ENCODE results near the gene ZNF571.

Gene ZNF571
- 17.0 to 21.4 (median 18.8) reads per million in 4 experiments for total RNA-seq

DNA sequence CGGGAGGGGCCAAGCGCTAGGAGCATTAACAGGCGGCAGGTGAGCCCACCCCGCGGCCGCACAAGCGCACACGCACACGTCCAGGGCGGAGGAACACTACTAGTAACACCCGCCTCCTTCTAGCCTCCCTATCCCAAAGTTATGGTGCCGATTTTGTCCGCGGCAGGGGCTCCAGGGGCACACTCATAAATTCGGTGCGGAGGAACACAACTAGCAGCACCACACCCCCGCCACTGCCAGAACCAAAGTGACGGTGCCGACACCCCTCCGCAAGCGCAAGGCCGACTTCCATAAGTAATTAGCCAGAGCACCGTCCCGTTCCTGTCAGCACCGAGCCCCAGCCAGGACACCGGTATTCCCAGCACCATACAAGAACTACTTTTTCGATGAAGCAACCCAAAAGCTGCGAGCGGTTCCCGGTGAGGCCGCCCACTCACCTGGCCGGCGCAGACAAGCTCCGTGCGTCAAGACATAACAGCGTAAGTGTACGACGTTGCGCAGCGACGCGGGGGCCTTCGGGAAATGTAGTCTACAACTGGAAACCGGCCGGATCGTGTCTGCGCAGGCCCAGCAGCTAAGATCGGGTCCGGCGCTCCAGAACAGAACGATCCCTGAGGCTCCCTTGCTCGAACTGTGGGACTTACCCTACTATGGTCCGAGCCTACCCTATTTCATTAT, at the start of gene ZNF571, which contains the start of gene ZNF540:
ZNF571 (minus strand) TSS at position 489 of the 678 bp plus-strand sequence. CDS start 8,116 bp downstream, outside the sequence.
ZNF540 (plus strand) TSS at position 573 of the 678 bp plus-strand sequence. CDS start 3,572 bp downstream, outside the sequence.
- DNase-seq: peak; percentile 83

- DNase-seq: no peak
Measured at GRCh38 chr19:37635076-37636056, 40.8 kb upstream of the ZNF571 start.

- peak; percentile 43 for DNase-seq
Measured at GRCh38 chr19:37594982-37595382, 390 bp upstream of the ZNF571 start.

DNA sequence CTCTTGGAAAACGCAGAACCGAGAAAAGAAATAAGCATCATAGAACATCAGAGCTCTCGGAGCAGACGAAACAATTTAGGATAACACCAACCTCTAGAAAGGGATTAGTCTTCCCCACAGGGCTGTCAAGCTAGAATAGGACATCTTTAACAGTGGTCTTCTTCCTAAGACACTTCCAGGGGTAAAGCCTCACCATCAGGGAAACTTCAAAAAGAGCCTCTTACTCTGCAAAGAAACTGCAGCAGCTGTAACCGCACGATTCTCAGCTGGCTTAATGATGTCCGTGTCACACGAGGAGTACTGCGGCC, 642 bp downstream of the ZNF571 start:
- no peak for DNase-seq

- DNase-seq: no peak
Measured at GRCh38 chr19:37583340-37583739, 11.3 kb downstream of the ZNF571 start.

DNA sequence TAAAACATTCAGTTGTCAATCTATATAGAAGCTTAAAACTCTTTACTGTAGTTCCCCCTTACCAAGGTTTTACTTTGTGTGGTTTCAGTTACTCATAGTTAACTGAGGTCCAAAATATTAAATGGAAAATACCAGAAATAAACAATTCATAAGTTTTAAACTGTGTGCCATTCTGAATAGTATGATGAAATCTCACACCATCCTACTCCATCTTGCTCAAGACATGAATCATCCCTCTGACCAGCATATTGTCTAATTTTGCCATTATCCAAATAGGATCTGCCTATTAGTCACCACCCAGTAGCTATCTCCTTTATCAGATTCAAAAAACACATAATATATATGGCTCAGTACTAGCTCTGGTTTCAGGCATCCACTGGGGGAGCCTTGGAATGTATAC, 22.4 kb downstream of the ZNF571 start:
- DNase-seq: no peak

DNA sequence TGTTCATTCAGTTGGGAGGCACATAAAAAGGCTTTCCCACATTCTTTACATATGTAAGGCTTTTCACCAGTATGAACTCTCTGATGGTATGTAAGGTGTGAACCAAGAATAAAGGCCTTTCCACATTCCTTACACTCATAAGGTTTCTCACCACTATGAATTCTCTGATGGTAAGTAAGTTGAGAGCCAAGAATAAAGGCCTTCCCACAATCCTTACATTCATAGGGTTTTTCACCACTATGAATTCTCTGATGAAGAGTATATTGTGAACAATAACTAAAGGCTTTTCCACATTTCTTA, 29.3 kb downstream of the ZNF571 start:
- DNase-seq: no peak

DNA sequence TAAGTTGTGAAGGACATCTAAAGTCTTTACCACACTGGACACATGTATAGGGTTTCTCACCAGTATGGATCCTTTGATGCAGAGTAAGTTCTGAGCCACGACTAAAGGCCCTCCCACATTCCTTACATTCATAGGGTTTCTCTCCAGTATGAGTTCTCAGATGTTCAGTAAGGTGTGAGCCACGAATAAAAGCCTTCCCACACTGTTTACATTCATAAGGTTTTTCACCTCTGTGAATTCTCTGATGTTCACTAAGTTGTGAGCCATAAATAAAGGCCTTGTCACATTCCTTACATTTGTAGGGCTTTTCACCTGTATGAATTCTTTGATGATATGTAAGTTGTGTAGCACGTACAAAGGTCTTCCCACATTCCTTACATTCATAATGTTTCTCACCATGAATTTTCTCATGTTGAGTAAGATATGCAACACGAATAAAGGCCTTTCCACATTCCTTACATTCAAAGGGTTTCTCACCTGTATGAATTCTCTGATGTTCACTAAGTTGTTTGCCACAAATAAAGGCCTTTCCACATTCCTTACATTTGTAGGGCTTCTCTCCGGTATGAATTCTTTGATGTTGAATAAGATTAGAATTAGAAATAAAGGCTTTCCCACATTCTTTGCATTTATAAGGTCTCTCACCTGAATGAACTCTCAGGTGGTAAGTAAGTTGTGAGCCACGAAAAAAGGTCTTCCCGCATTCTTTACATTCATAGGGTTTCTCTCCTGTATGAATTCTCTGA, 29.8 kb downstream of the ZNF571 start:
- no peak for DNase-seq

GRCh38 chr19:37563518-37563917, 31.1 kb downstream of the ZNF571 start:
- DNase-seq: no peak

DNA sequence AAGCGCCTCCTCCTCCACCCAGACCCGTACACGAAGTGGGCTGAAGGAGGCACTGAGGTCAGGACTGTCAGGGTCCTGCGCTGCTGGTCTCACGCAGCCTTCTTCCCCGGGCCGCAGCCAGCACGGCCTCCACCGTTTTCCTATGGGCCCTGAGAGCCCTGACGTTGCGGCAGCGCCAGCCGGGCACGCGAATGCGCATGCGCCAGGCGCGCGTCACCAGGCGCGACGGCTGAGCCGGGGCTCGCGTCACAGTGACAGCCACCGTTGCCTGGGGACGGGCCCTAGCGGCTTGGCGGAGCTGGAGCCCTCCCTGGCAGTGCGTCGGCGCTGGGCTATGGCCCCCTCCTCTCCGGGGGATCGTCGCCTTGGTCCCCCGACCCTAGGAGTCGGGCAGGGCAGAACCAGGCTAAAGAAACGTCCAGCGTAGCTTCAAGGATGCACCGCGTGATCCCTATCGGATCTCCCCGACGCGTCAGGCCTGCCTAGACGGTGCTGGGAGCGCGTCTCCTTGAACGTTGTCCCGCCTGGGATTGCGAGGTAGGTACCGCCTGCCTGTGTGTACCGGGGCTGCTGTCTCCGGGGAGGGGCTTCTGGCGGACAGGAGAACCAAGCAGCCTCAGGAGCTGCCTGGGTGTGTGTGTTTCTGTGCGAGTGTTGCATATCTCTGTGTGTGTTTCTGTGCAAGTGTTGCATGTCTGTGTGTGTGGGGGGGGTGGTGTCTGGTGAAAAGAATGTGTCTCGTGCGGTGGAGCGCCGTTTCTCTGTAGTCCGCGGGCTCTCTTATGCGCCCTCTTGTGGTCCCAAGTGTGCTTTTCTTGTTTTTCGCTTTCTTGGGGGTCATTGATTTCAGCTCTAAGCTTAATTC, 43.2 kb downstream of the ZNF571 start:
- DNase-seq: no peak

- DNase-seq: no peak
Measured at GRCh38 chr19:37537391-37537947, 57.1 kb downstream of the ZNF571 start.

DNA sequence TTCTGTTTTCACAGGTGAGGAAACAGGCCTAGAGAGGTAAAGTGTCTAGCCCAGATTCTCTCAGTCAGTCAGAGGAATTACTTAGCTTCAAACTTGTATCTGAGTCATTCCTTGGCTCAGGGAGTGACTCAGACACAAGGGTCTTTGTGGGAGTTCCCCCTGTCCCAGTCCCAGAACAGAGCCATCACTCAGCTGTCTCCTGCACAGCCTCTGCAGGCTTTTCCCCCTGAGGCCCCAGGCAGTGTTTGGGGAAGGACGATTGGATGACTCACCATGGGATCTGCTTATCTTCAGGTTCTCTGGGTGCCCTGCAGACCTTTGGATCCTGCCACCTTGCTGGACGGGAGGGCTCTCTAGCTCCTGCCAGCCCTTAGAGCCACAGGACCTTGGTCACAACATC, 74.7 kb downstream of the ZNF571 start:
- no peak for DNase-seq
